IMR-90 (cell line): ENCODE results near the gene VDR. TPM values are rescaled to one million over a fixed set of nuclear protein-coding genes. Genes with fewer than 3 reads are reported as not detected.

Source experiments
- ATAC-seq: fragments of 200-7000 bp; cut with Tn5 transposase; 2 replicates; pipeline ENCODE4 v1.9.1; 2020; ENCODE audit warnings: low read depth, mild to moderate bottlenecking, moderate library complexity
- BruUV-seq: library from RNA; stranded (reverse); fragments of 400-500 nt; replicated peaks from 2 replicates; lab custom pipeline; 2021; lab: Mats Ljungman, UMichigan
- CTCF ChIA-PET: fragments of 300-600 bp; formaldehyde crosslinking; extraction: SDS; loops from one replicate; lab custom pipeline; 2021; ENCODE audit warnings: antibody characterized with exemption; lab: Yijun Ruan, JAX
- POLR2A ChIA-PET: fragments of 300-600 bp; sonication (Branson Sonifier 250); formaldehyde crosslinking; loops from one replicate; lab custom pipeline; 2022; ENCODE audit warnings: antibody characterized with exemption; ENCODE audit not compliant: unreplicated experiment; lab: Charles Lee
- DNase-seq: peaks from one replicate; pipeline ENCODE4 v3.0.0; 2013
- H2AFZ ChIP-seq: replicated peaks from 2 replicates; pipeline ENCODE3; 2013; ENCODE audit warnings: low read length, mild to moderate bottlenecking; ENCODE audit not compliant: poor library complexity
- H2AK5ac ChIP-seq: 2 replicates; pipeline ENCODE4 v1.6.1; 2013; ENCODE audit warnings: low read depth, low read length, inconsistent platforms
- H2AK9ac ChIP-seq: replicated peaks from 2 replicates; pipeline ENCODE3; 2013; ENCODE audit warnings: mild to moderate bottlenecking, low read depth, low read length, moderate library complexity; ENCODE audit not compliant: poor library complexity
- H2BK120ac ChIP-seq: 2 replicates; pipeline ENCODE4 v1.6.1; 2013; ENCODE audit warnings: low read depth, low read length, inconsistent platforms
- H2BK15ac ChIP-seq: 3 replicates; pipeline ENCODE4 v1.6.1; 2013; ENCODE audit warnings: low read depth, low read length, inconsistent platforms
- H2BK20ac ChIP-seq: 2 replicates; pipeline ENCODE4 v1.6.1; 2013; ENCODE audit warnings: low read depth, mild to moderate bottlenecking, inconsistent platforms, low read length, moderate library complexity
- H2BK5ac ChIP-seq: 2 replicates; pipeline ENCODE4 v1.6.1; 2013; ENCODE audit warnings: mild to moderate bottlenecking, low read depth, low read length, inconsistent platforms; ENCODE audit not compliant: poor library complexity, severe bottlenecking
- H3K14ac ChIP-seq: replicated peaks from 2 replicates; pipeline ENCODE4 v1.6.1; 2013; ENCODE audit warnings: low read depth, low read length, inconsistent platforms
- H3K18ac ChIP-seq: 2 replicates; pipeline ENCODE4 v1.6.1; 2013; ENCODE audit warnings: low read depth, low read length, control low read depth
- H3K23ac ChIP-seq: 2 replicates; pipeline ENCODE4 v1.6.1; 2013; ENCODE audit warnings: low read depth, low read length, inconsistent platforms
- H3K27ac ChIP-seq: 2 replicates; pipeline ENCODE4 v1.5.1; 2013; ENCODE audit warnings: mild to moderate bottlenecking, control low read depth, low read length; ENCODE audit not compliant: insufficient read depth
- H3K27me3 ChIP-seq: 2 replicates; pipeline ENCODE4 v1.6.1; 2013; ENCODE audit warnings: low read length; ENCODE audit not compliant: control insufficient read depth, insufficient read depth
- H3K36me3 ChIP-seq: 2 replicates; pipeline ENCODE4 v1.6.1; 2013; ENCODE audit warnings: low read length, mixed read lengths; ENCODE audit not compliant: control insufficient read depth, insufficient read depth
- H3K4ac ChIP-seq: 2 replicates; pipeline ENCODE4 v1.6.1; 2013; ENCODE audit warnings: low read depth, low read length, inconsistent platforms
- H3K4me1 ChIP-seq: 2 replicates; pipeline ENCODE4 v1.6.1; 2013; ENCODE audit warnings: low read length, mixed read lengths; ENCODE audit not compliant: control insufficient read depth, insufficient read depth
- H3K4me2 ChIP-seq: 2 replicates; pipeline ENCODE4 v1.6.1; 2013; ENCODE audit warnings: low read depth, mild to moderate bottlenecking, control low read depth, low read length, moderate library complexity
- H3K4me3 ChIP-seq: 2 replicates; pipeline ENCODE4 v1.5.1; 2013; ENCODE audit warnings: low read depth, mild to moderate bottlenecking, control low read depth, low read length, moderate library complexity; ENCODE audit not compliant: insufficient read depth
- H3K56ac ChIP-seq: 2 replicates; pipeline ENCODE4 v1.6.1; 2013; ENCODE audit warnings: low read length, inconsistent platforms; ENCODE audit not compliant: insufficient read depth; ENCODE audit errors: extremely low read depth
- H3K79me1 ChIP-seq, 2 experiments: 2 replicates each; pipeline ENCODE4 v1.6.1; 2013; ENCODE audit warnings: low read length in 2 of 2, inconsistent platforms in 1 of 2, low read depth in 1 of 2
- H3K9ac ChIP-seq: 2 replicates; pipeline ENCODE4 v1.6.1; 2013; ENCODE audit warnings: low read depth, low read length, control low read depth
- H3K9me1 ChIP-seq: 2 replicates; pipeline ENCODE4 v1.6.1; 2013; ENCODE audit warnings: low read length, inconsistent platforms; ENCODE audit not compliant: insufficient read depth
- H3K9me3 ChIP-seq: 2 replicates; pipeline ENCODE4 v1.6.1; 2013; ENCODE audit warnings: low read length; ENCODE audit not compliant: control insufficient read depth, insufficient read depth
- H4K20me1 ChIP-seq: 2 replicates; pipeline ENCODE4 v1.6.1; 2013; ENCODE audit warnings: low read length, inconsistent platforms; ENCODE audit not compliant: insufficient read depth
- H4K5ac ChIP-seq: 2 replicates; pipeline ENCODE4 v1.6.1; 2013; ENCODE audit warnings: mild to moderate bottlenecking, low read depth, low read length, control low read depth
- H4K8ac ChIP-seq, 2 experiments: 2 replicates each; pipeline ENCODE4 v1.6.1; 2013; ENCODE audit warnings: low read depth in 2 of 2, low read length in 2 of 2, control low read depth in 1 of 2, inconsistent platforms in 1 of 2
- H4K91ac ChIP-seq: 2 replicates; pipeline ENCODE4 v1.6.1; 2013; ENCODE audit warnings: low read depth, low read length, inconsistent platforms; ENCODE audit not compliant: insufficient read depth
- BHLHE40 ChIP-seq: fragments of 150-350 bp; IDR thresholded peaks from 2 replicates; pipeline ENCODE4 v1.6.1; 2016; ENCODE audit warnings: mild to moderate bottlenecking, low read depth, low read length
- CEBPB ChIP-seq: IDR thresholded peaks from 2 replicates; pipeline ENCODE4 v1.6.1; 2012; ENCODE audit warnings: low read depth, low read length, improper control_type of control experiment
- CHD1 ChIP-seq: IDR thresholded peaks from 2 replicates; pipeline ENCODE4 v1.6.1; 2012; ENCODE audit warnings: low read depth, low read length, improper control_type of control experiment
- CTCF ChIP-seq: conservative IDR thresholded peaks from 2 replicates; pipeline ENCODE4 v1.5.1; 2012; ENCODE audit warnings: mild to moderate bottlenecking, low read depth, low read length, improper control_type of control experiment
- ELK1 ChIP-seq: fragments of 150-350 bp; IDR thresholded peaks from 2 replicates; pipeline ENCODE4 v1.6.1; 2016; ENCODE audit warnings: low read depth, mild to moderate bottlenecking, low read length, moderate library complexity, borderline replicate concordance
- FOS ChIP-seq: fragments of 150-350 bp; IDR thresholded peaks from 2 replicates; pipeline ENCODE4 v1.6.1; 2016; ENCODE audit warnings: low read depth, low read length
- MAFK ChIP-seq: IDR thresholded peaks from 2 replicates; pipeline ENCODE4 v1.6.1; 2012; ENCODE audit warnings: low read depth, low read length, improper control_type of control experiment
- MAZ ChIP-seq: IDR thresholded peaks from 2 replicates; pipeline ENCODE4 v1.6.1; 2012; ENCODE audit warnings: low read depth, mild to moderate bottlenecking, low read length, improper control_type of control experiment, moderate library complexity, borderline replicate concordance
- MXI1 ChIP-seq: IDR thresholded peaks from 2 replicates; pipeline ENCODE4 v1.6.1; 2012; ENCODE audit warnings: low read depth, mild to moderate bottlenecking, low read length, moderate library complexity, borderline replicate concordance
- NFE2L2 ChIP-seq: fragments of 150-350 bp; IDR thresholded peaks from 2 replicates; pipeline ENCODE4 v1.6.1; 2016; ENCODE audit warnings: low read depth, mild to moderate bottlenecking, low read length
- POLR2A ChIP-seq: IDR thresholded peaks from 2 replicates; pipeline ENCODE4 v1.6.1; 2012; ENCODE audit warnings: mild to moderate bottlenecking, low read depth, low read length
- RAD21 ChIP-seq: IDR thresholded peaks from 2 replicates; pipeline ENCODE4 v1.6.1; 2012; ENCODE audit warnings: low read length, improper control_type of control experiment
- RCOR1 ChIP-seq: IDR thresholded peaks from 2 replicates; pipeline ENCODE4 v1.6.1; 2012; ENCODE audit warnings: mild to moderate bottlenecking, low read length, improper control_type of control experiment; ENCODE audit not compliant: insufficient replicate concordance
- RFX5 ChIP-seq: IDR thresholded peaks from 2 replicates; pipeline ENCODE4 v1.8.0; 2012; ENCODE audit warnings: low read depth, mild to moderate bottlenecking, low read length, moderate library complexity
- SMC3 ChIP-seq: fragments of 150-350 bp; IDR thresholded peaks from 2 replicates; pipeline ENCODE4 v1.6.1; 2016; ENCODE audit warnings: low read depth, mild to moderate bottlenecking, antibody characterized with exemption, low read length, moderate library complexity
- USF2 ChIP-seq: fragments of 150-350 bp; IDR thresholded peaks from 2 replicates; pipeline ENCODE4 v1.6.1; 2017; ENCODE audit warnings: mild to moderate bottlenecking, antibody characterized with exemption, low read length, low read depth
- WGBS, 2 experiments: methylation state at CpG; one replicate each; pipeline versions ENCODE4 v1.1.5 to v1.1.7; 2013; ENCODE audit warnings: missing lambda C conversion rate in 2 of 2; ENCODE audit not compliant: insufficient read length in 1 of 2; ENCODE audit errors: extremely low coverage in 2 of 2; 5-methylcytosine and 5-hydroxymethylcytosine counted together
- dilution Hi-C: fragments of 300-500 bp; cut with HindIII; formaldehyde crosslinking; loops from one replicate; pipeline ENCODE4 v1.14.3; 2018; ENCODE audit warnings: low sequenced_read_pairs; ENCODE audit not compliant: unreplicated experiment
- in situ Hi-C: fragments of 300-500 bp; cut with MboI; formaldehyde crosslinking; loops from 3 replicates; pipeline ENCODE4 v1.14.3; 2019; ENCODE audit warnings: low sequenced_read_pairs, inconsistent platforms, mixed read lengths
- intact Hi-C: fragments of 100-400 bp; cut with micrococcal nuclease; formaldehyde crosslinking; loops from 2 replicates; pipeline ENCODE4 v1.10.0; 2022
- polyA plus RNA-seq, 3 experiments: library from polyadenylated mRNA; depleted of rRNA; stranded (reverse); fragments of >200 nt; gene quantifications; 2 replicates each; pipeline ENCODE4 v1.2.3, GENCODE V29; 2012; ENCODE audit warnings: low replicate concordance in 1 of 3
- total RNA-seq: library from RNA; depleted of rRNA; stranded (reverse); fragments of >200 nt; gene quantifications from 2 replicates; pipeline ENCODE4 v1.2.3, GENCODE V29; 2012

Gene VDR
- total and polyA plus RNA-seq, 2 of the 4 experiments (the other 2 are of a cell fraction): 5.4 to 8.5 TPM

GRCh38 chr12:47887529-47887928 lies 17.3 kb downstream of the VDR start:
- no peak overlapping the region for H3K27ac ChIP-seq
- no peak overlapping the region for H2BK20ac ChIP-seq
- no peak overlapping the region for H2AFZ ChIP-seq
- TF ChIP-seq CHD1: no peak
- TF ChIP-seq NFE2L2: no peak
- no peak for TF ChIP-seq MAZ
- TF ChIP-seq RFX5: no peak
- TF ChIP-seq RCOR1: no peak
- no peak for TF ChIP-seq MXI1
- no peak for TF ChIP-seq SMC3
- TF ChIP-seq USF2: no peak
- no peak for TF ChIP-seq RAD21
- no peak for TF ChIP-seq BHLHE40
- TF ChIP-seq ELK1: no peak
- no peak for TF ChIP-seq CTCF
- TF ChIP-seq MAFK: no peak
- TF ChIP-seq FOS: no peak
- TF ChIP-seq CEBPB: no peak
- TF ChIP-seq POLR2A: no peak
- intact Hi-C loops: no loop called here
- no peaks in the 10 kb centered on the region; the same call in 1 of the 2 replicates for H3K36me3 ChIP-seq
- peaks cover 10% of the 10 kb centered on the region for H3K4me1 ChIP-seq
- DNase-seq (no peak), ATAC-seq (no peak)
- no peak overlapping the region for H2BK15ac ChIP-seq
- H3K27me3 ChIP-seq: no peaks in the 10 kb centered on the region
- H3K9me1 ChIP-seq: peaks cover 16% of the 10 kb centered on the region
- dilution Hi-C loops: no loop called here
- H3K9ac ChIP-seq: no peak overlapping the region
- 0 out of 2 replicates have a peak, but pooled peaks cover 2% of the 10 kb centered on the region for H4K20me1 ChIP-seq
- ChIA-PET CTCF (no interaction called here), POLR2A (no interaction called here)
- no peak overlapping the region for H3K14ac ChIP-seq
- no TSS peak for BruUV-seq
- no peaks in the 10 kb centered on the region for H3K9me3 ChIP-seq
- H3K4me3 ChIP-seq: no peak overlapping the region
- no peak overlapping the region for H2BK120ac ChIP-seq
- no peak overlapping the region for H2AK9ac ChIP-seq
- H3K56ac ChIP-seq: no peak overlapping the region
- no peak overlapping the region for H3K4ac ChIP-seq
- no peak overlapping the region for H4K5ac ChIP-seq
- no peak overlapping the region for H2AK5ac ChIP-seq
- H3K18ac ChIP-seq: no peak overlapping the region
- in situ Hi-C loops: no loop called here
- no peak overlapping the region for H2BK5ac ChIP-seq
- no peak overlapping the region for H4K91ac ChIP-seq
- H3K23ac ChIP-seq: no peak overlapping the region
- no peak overlapping the region for H3K4me2 ChIP-seq
- H3K79me1 ChIP-seq: peaks cover 2 to 25% of the 10 kb centered on the region in 2 experiments; a peak in 1 of 4 replicates
- no peak overlapping the region for H4K8ac ChIP-seq
- WGBS, 2 experiments: 100% methylated on average over 1 of the region's 3 CpGs; no CpG with 5 or more reads in 1 of the 2 experiments
